ENCODE measurements around the gene MPRIP. TPM values are rescaled to one million over a fixed set of nuclear protein-coding genes. Genes with fewer than 3 reads are reported as not detected.

MPRIP gene
- total RNA-seq, 1 donor from 2014 or later = 345 TPM

DNA sequence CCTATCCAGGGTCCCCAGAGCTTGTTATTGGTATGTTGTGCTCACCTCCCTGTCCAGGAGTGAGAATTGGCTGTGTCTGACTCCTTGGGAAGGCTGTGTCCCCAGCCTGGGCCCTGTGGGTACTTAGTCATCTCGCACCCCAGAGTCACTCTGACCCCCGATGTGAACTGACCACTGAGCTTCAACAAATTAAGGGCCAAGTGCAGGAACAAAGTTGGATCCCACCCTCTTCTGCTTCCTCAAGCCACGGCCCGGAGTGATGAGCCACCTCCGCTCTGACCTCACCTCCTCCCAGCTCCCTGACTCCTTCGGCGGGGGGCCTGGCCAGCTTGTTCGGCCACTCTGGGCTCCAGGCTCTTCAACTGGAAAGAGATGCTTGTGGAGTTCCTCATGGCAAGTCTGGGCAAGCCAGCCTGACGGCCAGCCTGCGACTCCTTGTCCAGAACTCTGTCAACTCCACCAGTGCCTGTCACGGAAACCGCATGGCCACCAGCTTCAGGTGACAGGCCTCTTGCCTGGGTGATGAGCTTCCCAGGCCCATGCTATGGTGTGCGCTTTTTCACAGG, 22.3 kb upstream of the MPRIP start:
- peak overlapping the region; percentile 34 for H3K27ac Mint-ChIP-seq (ENCODE audit: unreplicated experiment)
- no peak for DNase-seq (ENCODE audit: low spot score)
- H3K4me3 Mint-ChIP-seq (ENCODE audit: unreplicated experiment) = no peak overlapping the region
- no peaks in the 10 kb centered on the region for H3K36me3 Mint-ChIP-seq (ENCODE audit: low read depth)
- no peaks in the 10 kb centered on the region for H3K27me3 Mint-ChIP-seq (ENCODE audit: low read depth)
- TF ChIP-seq, protein P1, sequence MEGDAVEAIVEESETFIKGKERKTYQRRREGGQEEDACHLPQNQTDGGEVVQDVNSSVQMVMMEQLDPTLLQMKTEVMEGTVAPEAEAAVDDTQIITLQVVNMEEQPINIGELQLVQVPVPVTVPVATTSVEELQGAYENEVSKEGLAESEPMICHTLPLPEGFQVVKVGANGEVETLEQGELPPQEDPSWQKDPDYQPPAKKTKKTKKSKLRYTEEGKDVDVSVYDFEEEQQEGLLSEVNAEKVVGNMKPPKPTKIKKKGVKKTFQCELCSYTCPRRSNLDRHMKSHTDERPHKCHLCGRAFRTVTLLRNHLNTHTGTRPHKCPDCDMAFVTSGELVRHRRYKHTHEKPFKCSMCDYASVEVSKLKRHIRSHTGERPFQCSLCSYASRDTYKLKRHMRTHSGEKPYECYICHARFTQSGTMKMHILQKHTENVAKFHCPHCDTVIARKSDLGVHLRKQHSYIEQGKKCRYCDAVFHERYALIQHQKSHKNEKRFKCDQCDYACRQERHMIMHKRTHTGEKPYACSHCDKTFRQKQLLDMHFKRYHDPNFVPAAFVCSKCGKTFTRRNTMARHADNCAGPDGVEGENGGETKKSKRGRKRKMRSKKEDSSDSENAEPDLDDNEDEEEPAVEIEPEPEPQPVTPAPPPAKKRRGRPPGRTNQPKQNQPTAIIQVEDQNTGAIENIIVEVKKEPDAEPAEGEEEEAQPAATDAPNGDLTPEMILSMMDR (IDR thresholded peaks at IDR 0.05) = no peak
- peaks cover 4% of the 10 kb centered on the region for H3K9me3 Mint-ChIP-seq (ENCODE audit: low read depth)
- peaks cover 30% of the 10 kb centered on the region for H3K4me1 Mint-ChIP-seq (ENCODE audit: low read depth)

DNA sequence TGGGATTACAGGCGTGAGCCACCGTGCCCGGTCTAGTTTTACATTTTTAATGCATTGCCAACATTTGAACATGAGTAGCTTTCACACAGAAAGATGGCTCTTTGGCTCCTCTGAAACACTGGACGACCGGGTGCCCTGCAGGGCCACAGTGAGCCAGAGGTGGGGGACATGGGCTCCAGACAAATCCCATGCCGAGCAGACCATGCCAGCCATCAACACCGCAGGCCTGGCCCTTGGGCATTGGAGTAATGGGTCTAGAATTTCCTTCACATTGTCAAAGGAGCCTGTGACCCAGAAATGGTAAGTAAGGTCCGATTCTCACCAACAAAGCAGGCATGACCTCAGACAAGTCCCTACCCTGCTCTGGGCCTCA, 21.4 kb upstream of the MPRIP start:
- TF ChIP-seq, protein P1 (IDR thresholded peaks at IDR 0.05) = no peak
- Mint-ChIP-seq H3K4me3 (ENCODE audit: unreplicated experiment) (no peak overlapping the region), H3K36me3 (ENCODE audit: low read depth) (no peaks in the 10 kb centered on the region), H3K27me3 (ENCODE audit: low read depth) (no peaks in the 10 kb centered on the region), H3K4me1 (ENCODE audit: low read depth) (peaks cover 32% of the 10 kb centered on the region), H3K9me3 (ENCODE audit: low read depth) (peaks cover 4% of the 10 kb centered on the region), H3K27ac (ENCODE audit: unreplicated experiment) (peak overlapping the region; percentile 87)
- DNase-seq (ENCODE audit: low spot score) = peak; percentile 67

DNA sequence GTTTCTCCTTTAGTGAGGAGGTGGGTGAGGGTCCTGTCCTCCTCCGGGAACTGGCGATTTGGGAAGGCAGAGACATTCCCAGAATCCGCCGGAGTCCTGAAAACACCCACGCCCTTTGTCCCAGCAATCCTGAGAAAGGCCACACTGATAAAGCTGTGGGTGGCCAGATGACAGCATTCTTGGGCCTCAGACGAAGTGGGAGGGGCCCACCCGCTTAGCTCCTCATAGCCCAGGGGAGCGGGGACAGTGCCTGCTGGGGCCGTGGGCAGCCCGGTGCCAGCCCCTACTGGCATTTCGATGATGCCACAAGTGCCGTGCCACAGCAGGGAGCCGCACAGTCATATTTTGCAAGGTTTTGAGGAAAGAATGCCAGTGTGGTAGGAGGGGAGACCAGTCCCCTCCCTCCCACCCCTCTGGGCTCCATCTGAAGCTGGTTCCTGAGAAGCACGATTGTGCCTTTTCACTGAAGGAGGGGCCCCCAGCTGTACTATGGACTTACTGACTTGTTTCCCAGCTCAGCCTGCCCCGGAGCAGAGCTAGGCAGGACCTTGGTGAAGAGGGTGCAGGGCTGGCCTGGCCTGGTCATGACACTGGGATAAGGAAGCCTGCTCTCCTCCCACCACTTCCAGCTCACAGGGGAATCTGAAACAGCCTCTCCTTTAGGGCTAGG, 20.9 kb upstream of the MPRIP start:
- TF ChIP-seq, protein P1 (IDR thresholded peaks at IDR 0.05) = peak; percentile 32
- DNase-seq (ENCODE audit: low spot score) = peak; percentile 72
- Mint-ChIP-seq H3K27me3 (ENCODE audit: low read depth) (no peaks in the 10 kb centered on the region), H3K27ac (ENCODE audit: unreplicated experiment) (peak overlapping the region; percentile 87), H3K9me3 (ENCODE audit: low read depth) (peaks cover 4% of the 10 kb centered on the region), H3K4me1 (ENCODE audit: low read depth) (peaks cover 33% of the 10 kb centered on the region), H3K4me3 (ENCODE audit: unreplicated experiment) (no peak overlapping the region), H3K36me3 (ENCODE audit: low read depth) (no peaks in the 10 kb centered on the region)

DNA sequence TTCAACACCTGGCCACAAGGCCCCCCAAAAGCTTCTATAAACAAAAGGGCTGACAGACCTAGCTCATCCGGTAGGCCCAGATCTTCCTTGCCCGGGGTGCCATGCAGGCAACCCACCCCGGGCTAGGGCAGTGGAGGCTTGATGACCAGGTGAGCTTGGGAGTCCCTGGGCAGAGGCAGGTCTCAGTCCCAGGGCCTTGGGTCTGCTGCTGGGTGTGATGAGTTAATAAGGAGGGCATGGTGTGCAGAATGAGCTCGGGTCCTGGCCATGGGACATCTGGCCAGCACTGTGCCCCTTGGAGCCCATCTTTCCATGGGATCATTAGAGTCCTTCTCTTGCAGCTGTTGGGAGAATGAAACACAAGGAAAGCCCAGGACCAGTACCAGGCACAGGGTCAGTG, 20.2 kb upstream of the MPRIP start:
- peaks cover 33% of the 10 kb centered on the region for H3K4me1 Mint-ChIP-seq (ENCODE audit: low read depth)
- no peaks in the 10 kb centered on the region for H3K36me3 Mint-ChIP-seq (ENCODE audit: low read depth)
- no peaks in the 10 kb centered on the region for H3K27me3 Mint-ChIP-seq (ENCODE audit: low read depth)
- TF ChIP-seq, protein P1 (IDR thresholded peaks at IDR 0.05) = no peak
- DNase-seq (ENCODE audit: low spot score) = peak; percentile 57
- no peaks in the 10 kb centered on the region for H3K9me3 Mint-ChIP-seq (ENCODE audit: low read depth)
- no peak overlapping the region for H3K27ac Mint-ChIP-seq (ENCODE audit: unreplicated experiment)
- no peak overlapping the region for H3K4me3 Mint-ChIP-seq (ENCODE audit: unreplicated experiment)

DNA sequence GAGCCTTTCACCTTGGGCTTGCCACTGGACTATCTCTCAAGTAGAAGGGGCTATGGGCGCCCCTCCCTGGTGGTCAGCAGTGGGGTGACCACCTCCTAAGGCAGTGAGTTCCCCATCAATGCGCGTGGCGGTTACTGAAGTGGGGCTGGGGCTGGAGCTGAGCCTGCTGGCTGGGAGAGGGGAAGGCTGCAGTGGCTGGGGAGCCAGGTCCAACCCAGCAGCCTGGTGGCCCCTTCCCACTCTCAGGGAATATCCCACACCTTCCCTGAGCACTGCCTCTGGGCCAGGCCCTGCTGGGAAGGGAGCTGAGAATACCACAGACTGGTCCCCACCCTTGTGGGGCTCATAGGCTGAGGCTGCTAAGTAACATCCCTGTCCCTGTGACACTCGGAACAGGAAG, 19.8 kb upstream of the MPRIP start:
- H3K4me1 Mint-ChIP-seq (ENCODE audit: low read depth) = peaks cover 35% of the 10 kb centered on the region
- TF ChIP-seq, protein P1 (IDR thresholded peaks at IDR 0.05) = no peak
- H3K4me3 Mint-ChIP-seq (ENCODE audit: unreplicated experiment) = no peak overlapping the region
- peak; percentile 72 for DNase-seq (ENCODE audit: low spot score)
- no peaks in the 10 kb centered on the region for H3K9me3 Mint-ChIP-seq (ENCODE audit: low read depth)
- no peak overlapping the region for H3K27ac Mint-ChIP-seq (ENCODE audit: unreplicated experiment)
- no peaks in the 10 kb centered on the region for H3K27me3 Mint-ChIP-seq (ENCODE audit: low read depth)
- no peaks in the 10 kb centered on the region for H3K36me3 Mint-ChIP-seq (ENCODE audit: low read depth)

Measured in chondrocyte (in vitro differentiated cells).